ENCODE measurements around the gene ISYNA1.

GRCh38 chr19:18456974-18457373 lies 19.0 kb upstream of the ISYNA1 start:
- no peak for TF ChIP-seq CTCF (IDR thresholded peaks at IDR 0.05)
- no peak for TF ChIP-seq POLR2A (IDR thresholded peaks at IDR 0.05)

Measured in Peyer's patch (tissue), 4 donors.